MM.1S (cell line): ENCODE data around the gene PARVB.

ENCODE experiments used
- DNase-seq: peaks from one replicate; pipeline ENCODE4 v3.0.0-alpha.2; 2015
- H2AFZ ChIP-seq: fragments of 300-600 bp; sonication (generic); 2 replicates; pipeline ENCODE4 v1.6.0; 2016; ENCODE audit warnings: antibody characterized with exemption, low read length
- H3F3A ChIP-seq: fragments of 300-600 bp; sonication (generic); 2 replicates; pipeline ENCODE4 v1.6.1; 2016; ENCODE audit warnings: mild to moderate bottlenecking, antibody characterized with exemption, low read length, moderate library complexity, mixed read lengths; ENCODE audit not compliant: insufficient read depth
- H3K27ac ChIP-seq: fragments of 300-600 bp; sonication (generic); 2 replicates; pipeline ENCODE4 v1.5.1; 2016; ENCODE audit warnings: mild to moderate bottlenecking, low read length
- H3K27me3 ChIP-seq: fragments of 300-600 bp; sonication (generic); replicated peaks from 2 replicates; pipeline ENCODE4 v1.6.0; 2016; ENCODE audit warnings: low read length; ENCODE audit not compliant: insufficient read depth
- H3K36me3 ChIP-seq: fragments of 300-600 bp; sonication (generic); replicated peaks from 2 replicates; pipeline ENCODE4 v1.6.1; 2016; ENCODE audit warnings: mild to moderate bottlenecking, low read length, mixed read lengths; ENCODE audit not compliant: insufficient read depth
- H3K4me1 ChIP-seq: fragments of 300-600 bp; sonication (generic); 2 replicates; pipeline ENCODE4 v1.6.1; 2016; ENCODE audit warnings: low read length, mixed read lengths
- H3K4me2 ChIP-seq: fragments of 300-600 bp; sonication (generic); 2 replicates; pipeline ENCODE4 v1.6.0; 2016; ENCODE audit warnings: low read depth, low read length
- H3K4me3 ChIP-seq: fragments of 300-600 bp; sonication (generic); 2 replicates; pipeline ENCODE4 v1.5.1; 2016; ENCODE audit warnings: low read length, mixed read lengths
- H3K79me2 ChIP-seq: fragments of 300-600 bp; sonication (generic); 2 replicates; pipeline ENCODE4 v1.6.1; 2016; ENCODE audit warnings: mixed run types, low read length, mixed read lengths
- H3K9ac ChIP-seq: fragments of 300-600 bp; sonication (generic); 2 replicates; pipeline ENCODE4 v1.6.1; 2016; ENCODE audit warnings: low read length, mixed read lengths
- H3K9me2 ChIP-seq: fragments of 300-600 bp; sonication (generic); replicated peaks from 2 replicates; pipeline ENCODE4 v1.6.1; 2016; ENCODE audit warnings: mild to moderate bottlenecking, low read length, mixed read lengths; ENCODE audit not compliant: insufficient read depth
- H3K9me3 ChIP-seq: fragments of 300-600 bp; sonication (generic); replicated peaks from 2 replicates; pipeline ENCODE4 v1.6.1; 2016; ENCODE audit warnings: mild to moderate bottlenecking, low read length, mixed read lengths; ENCODE audit not compliant: insufficient read depth
- H4K20me1 ChIP-seq: fragments of 300-600 bp; sonication (generic); 2 replicates; pipeline ENCODE4 v1.6.1; 2016; ENCODE audit warnings: mild to moderate bottlenecking, low read length, moderate library complexity, mixed read lengths; ENCODE audit not compliant: insufficient read depth
- EZH2 ChIP-seq: fragments of 300-600 bp; sonication (generic); optimal IDR thresholded peaks from 2 replicates; pipeline ENCODE3; 2017; ENCODE audit warnings: low read depth, mild to moderate bottlenecking, antibody characterized with exemption, low read length, mixed read lengths
- EZH2phosphoT487 ChIP-seq: fragments of 300-600 bp; sonication (generic); IDR thresholded peaks from 2 replicates; pipeline ENCODE4 v1.6.1; 2018; ENCODE audit warnings: antibody characterized with exemption, low read length
- TF ChIP-seq, protein P1 (sequence below): fragments of 300-600 bp; sonication (generic); IDR thresholded peaks from 2 replicates; pipeline ENCODE4 v1.5.1; 2016; ENCODE audit warnings: antibody characterized with exemption, low read length, mixed read lengths

PARVB gene

DNA sequence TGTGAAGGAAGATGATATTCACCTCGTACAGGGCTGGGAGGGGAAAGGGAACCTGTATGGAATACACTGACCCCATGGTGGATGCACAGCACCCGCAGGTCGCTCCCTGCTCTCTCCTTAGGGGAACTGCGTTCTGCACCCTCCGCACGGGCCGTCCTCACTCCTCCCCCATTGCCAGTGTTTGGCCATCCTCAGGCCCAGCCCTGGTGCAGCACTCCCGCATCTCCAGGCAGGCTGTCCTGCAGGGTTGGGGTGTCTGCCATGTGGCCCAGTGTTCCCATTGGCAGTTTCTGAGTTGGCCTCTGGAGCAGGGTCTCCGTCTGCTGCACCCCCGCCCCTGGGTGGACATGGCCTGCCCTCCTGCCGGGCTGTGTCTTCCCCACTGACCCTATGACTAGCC, 137.6 kb downstream of the PARVB start:
- H3K9me2 ChIP-seq, result no peaks in the 10 kb centered on the region
- no peaks in the 10 kb centered on the region for H3K36me3 ChIP-seq
- no peak overlapping the region for H3K9ac ChIP-seq

DNA sequence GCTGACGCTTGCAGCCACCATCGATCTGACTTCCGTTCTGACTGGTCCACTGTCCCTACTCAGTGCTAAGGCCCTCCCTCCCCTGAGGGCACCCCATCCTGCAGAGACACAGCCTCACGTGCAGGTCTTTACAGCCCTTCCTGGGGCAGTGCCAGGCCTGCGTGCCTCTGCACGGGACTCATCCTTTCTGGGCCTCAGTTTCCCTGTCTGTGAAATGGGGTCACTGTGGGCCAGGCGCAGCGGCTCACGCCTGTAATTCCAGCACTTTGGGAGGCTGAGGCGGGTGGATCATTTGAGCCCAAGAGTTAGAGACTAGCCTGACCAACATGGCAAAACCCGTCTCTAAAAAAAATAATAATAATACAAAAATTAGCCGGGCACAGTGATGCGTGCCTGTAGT, 138.9 kb downstream of the PARVB start:
- no peaks in the 10 kb centered on the region for H3F3A ChIP-seq
- no peaks in the 10 kb centered on the region for H3K36me3 ChIP-seq
- TF ChIP-seq, protein P1, sequence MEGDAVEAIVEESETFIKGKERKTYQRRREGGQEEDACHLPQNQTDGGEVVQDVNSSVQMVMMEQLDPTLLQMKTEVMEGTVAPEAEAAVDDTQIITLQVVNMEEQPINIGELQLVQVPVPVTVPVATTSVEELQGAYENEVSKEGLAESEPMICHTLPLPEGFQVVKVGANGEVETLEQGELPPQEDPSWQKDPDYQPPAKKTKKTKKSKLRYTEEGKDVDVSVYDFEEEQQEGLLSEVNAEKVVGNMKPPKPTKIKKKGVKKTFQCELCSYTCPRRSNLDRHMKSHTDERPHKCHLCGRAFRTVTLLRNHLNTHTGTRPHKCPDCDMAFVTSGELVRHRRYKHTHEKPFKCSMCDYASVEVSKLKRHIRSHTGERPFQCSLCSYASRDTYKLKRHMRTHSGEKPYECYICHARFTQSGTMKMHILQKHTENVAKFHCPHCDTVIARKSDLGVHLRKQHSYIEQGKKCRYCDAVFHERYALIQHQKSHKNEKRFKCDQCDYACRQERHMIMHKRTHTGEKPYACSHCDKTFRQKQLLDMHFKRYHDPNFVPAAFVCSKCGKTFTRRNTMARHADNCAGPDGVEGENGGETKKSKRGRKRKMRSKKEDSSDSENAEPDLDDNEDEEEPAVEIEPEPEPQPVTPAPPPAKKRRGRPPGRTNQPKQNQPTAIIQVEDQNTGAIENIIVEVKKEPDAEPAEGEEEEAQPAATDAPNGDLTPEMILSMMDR, result no peak
- no peak for TF ChIP-seq EZH2
- TF ChIP-seq EZH2phosphoT487, result no peak
- H3K9ac ChIP-seq, result no peak overlapping the region
- H3K9me3 ChIP-seq, result no peaks in the 10 kb centered on the region
- no peaks in the 10 kb centered on the region for H3K9me2 ChIP-seq
- H3K79me2 ChIP-seq, result no peaks in the 10 kb centered on the region
- H3K4me2 ChIP-seq, result no peak overlapping the region
- no peaks in the 10 kb centered on the region for H3K4me1 ChIP-seq
- H4K20me1 ChIP-seq, result no peaks in the 10 kb centered on the region
- no peaks in the 10 kb centered on the region for H3K27me3 ChIP-seq
- no peak overlapping the region for H2AFZ ChIP-seq
- H3K4me3 ChIP-seq, result no peak overlapping the region
- H3K27ac ChIP-seq, result no peak overlapping the region
- no peak for DNase-seq

More for the DNA sequence above, 137.6 kb downstream of the PARVB start:
- H3K4me3 ChIP-seq, result no peak overlapping the region
- no peak overlapping the region for H2AFZ ChIP-seq
- H3K4me1 ChIP-seq, result no peaks in the 10 kb centered on the region
- no peaks in the 10 kb centered on the region for H3F3A ChIP-seq
- H3K4me2 ChIP-seq, result no peak overlapping the region
- no peaks in the 10 kb centered on the region for H3K79me2 ChIP-seq
- no peak for DNase-seq
- no peaks in the 10 kb centered on the region for H3K27me3 ChIP-seq
- H3K9me3 ChIP-seq, result no peaks in the 10 kb centered on the region
- no peak overlapping the region for H3K27ac ChIP-seq
- TF ChIP-seq, protein P1, result no peak
- TF ChIP-seq EZH2, result no peak
- TF ChIP-seq EZH2phosphoT487, result no peak
- H4K20me1 ChIP-seq, result no peaks in the 10 kb centered on the region

DNA sequence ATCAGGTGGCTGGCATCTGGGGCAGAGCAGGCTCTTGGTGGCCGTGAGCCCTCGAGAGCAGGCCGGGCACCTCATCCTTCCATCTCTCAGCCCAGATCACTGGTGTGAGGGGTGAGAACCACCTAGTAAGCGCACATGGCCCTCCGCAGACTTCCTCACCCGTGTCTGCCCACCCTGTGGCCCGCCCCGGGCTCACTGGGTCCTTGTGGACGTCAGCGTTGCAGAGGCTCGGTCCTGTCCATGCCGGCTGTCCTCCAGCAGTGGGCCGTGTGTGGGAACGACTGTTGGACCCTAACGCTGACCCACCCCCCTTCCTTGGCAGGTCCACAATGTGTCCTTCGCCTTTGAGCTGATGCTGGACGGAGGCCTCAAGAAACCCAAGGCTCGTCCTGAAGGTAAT, 139.4 kb downstream of the PARVB start:
- TF ChIP-seq, protein P1, result no peak
- TF ChIP-seq EZH2 (no peak), EZH2phosphoT487 (no peak)

More for the DNA sequence above, 139.4 kb downstream of the PARVB start:
- Histone ChIP-seq H3K4me2 (no peak overlapping the region), H3K36me3 (no peaks in the 10 kb centered on the region), H3K27ac (no peak overlapping the region), H3K4me1 (no peaks in the 10 kb centered on the region), H3K9ac (no peak overlapping the region), H3K27me3 (no peaks in the 10 kb centered on the region), H3K79me2 (no peaks in the 10 kb centered on the region), H2AFZ (no peak overlapping the region), H3K4me3 (no peak overlapping the region), H3K9me2 (no peaks in the 10 kb centered on the region), H4K20me1 (no peaks in the 10 kb centered on the region), H3K9me3 (no peaks in the 10 kb centered on the region), H3F3A (no peaks in the 10 kb centered on the region)
- DNase-seq, result no peak
